ENCODE results near the gene PHF21A.

- TF ChIP-seq POLR2A (IDR thresholded peaks at IDR 0.05), result no peak
- TF ChIP-seq, protein P1, sequence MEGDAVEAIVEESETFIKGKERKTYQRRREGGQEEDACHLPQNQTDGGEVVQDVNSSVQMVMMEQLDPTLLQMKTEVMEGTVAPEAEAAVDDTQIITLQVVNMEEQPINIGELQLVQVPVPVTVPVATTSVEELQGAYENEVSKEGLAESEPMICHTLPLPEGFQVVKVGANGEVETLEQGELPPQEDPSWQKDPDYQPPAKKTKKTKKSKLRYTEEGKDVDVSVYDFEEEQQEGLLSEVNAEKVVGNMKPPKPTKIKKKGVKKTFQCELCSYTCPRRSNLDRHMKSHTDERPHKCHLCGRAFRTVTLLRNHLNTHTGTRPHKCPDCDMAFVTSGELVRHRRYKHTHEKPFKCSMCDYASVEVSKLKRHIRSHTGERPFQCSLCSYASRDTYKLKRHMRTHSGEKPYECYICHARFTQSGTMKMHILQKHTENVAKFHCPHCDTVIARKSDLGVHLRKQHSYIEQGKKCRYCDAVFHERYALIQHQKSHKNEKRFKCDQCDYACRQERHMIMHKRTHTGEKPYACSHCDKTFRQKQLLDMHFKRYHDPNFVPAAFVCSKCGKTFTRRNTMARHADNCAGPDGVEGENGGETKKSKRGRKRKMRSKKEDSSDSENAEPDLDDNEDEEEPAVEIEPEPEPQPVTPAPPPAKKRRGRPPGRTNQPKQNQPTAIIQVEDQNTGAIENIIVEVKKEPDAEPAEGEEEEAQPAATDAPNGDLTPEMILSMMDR (IDR thresholded peaks at IDR 0.05 in 4 of 5, conservative IDR thresholded peaks at IDR 0.05 in 1 of 5), result no peak
Measured at GRCh38 chr11:46050003-46050461, 71.2 kb downstream of the PHF21A start.

Data from gastrocnemius medialis (tissue), 4 donors.